Right atrium auricular region (tissue), 2 donors: ENCODE data around the gene GNB2. TPM values are rescaled to one million over a fixed set of nuclear protein-coding genes. Genes with fewer than 3 reads are reported as not detected.

Experiments
- DNase-seq: peaks from one replicate; pipeline ENCODE4 v3.0.0-alpha.2; 2019; ENCODE audit warnings: low spot score
- H3K27ac ChIP-seq, 2 donors: fragments of 200-600 bp; sonication (generic); 1 replicate in 1 of 2; 2 replicates in 1 of 2; pipeline ENCODE4 v1.5.1; 2016 to 2019
- H3K27me3 ChIP-seq, 2 donors: fragments of 200-600 bp; sonication (generic); one replicate each; pipeline versions ENCODE4 v1.5.1 to v1.6.0; 2017 to 2019
- H3K36me3 ChIP-seq: fragments of 200-600 bp; sonication (generic); one replicate; pipeline ENCODE4 v1.5.1; 2016
- H3K4me1 ChIP-seq, 2 donors: fragments of 200-600 bp; sonication (generic); one replicate each; pipeline versions ENCODE4 v1.5.1 to v1.6.0; 2017 to 2019
- H3K4me3 ChIP-seq, 2 donors: fragments of 200-600 bp; sonication (generic); 1 replicate in 1 of 2; 2 replicates in 1 of 2; pipeline ENCODE4 v1.5.1; 2017 to 2019; ENCODE audit warnings: mild to moderate bottlenecking in 1 of 2, moderate library complexity in 1 of 2
- H3K9me3 ChIP-seq, 2 donors: fragments of 200-600 bp; sonication (generic); one replicate each; pipeline ENCODE4 v1.5.1; 2019
- CTCF ChIP-seq, 2 donors: fragments of 200-600 bp; sonication (generic); IDR thresholded peaks; one replicate each; pipeline ENCODE4 v1.5.1; 2019; ENCODE audit warnings: antibody characterized with exemption in 2 of 2
- total RNA-seq, 2 donors: library from RNA; depleted of rRNA; stranded (reverse); fragments of >200 nt; gene quantifications; one replicate each; pipeline ENCODE4 v1.1.0, GENCODE V29; 2016

The GNB2 gene
- total RNA-seq, 2 donors from 2014 or later, result 96.2 to 169 TPM

GRCh38 chr7:100670074-100670473, 3.5 kb upstream of the GNB2 start:
- H3K27me3 ChIP-seq, result no peaks in the 10 kb centered on the region
- H3K4me3 ChIP-seq, result no peak overlapping the region
- H3K9me3 ChIP-seq, result no peaks in the 10 kb centered on the region
- H3K36me3 ChIP-seq, result no peaks in the 10 kb centered on the region
- no peak for TF ChIP-seq CTCF (IDR thresholded peaks at IDR 0.05)
- H3K27ac ChIP-seq, result no peak overlapping the region
- H3K4me1 ChIP-seq, result peaks cover 0 to 4% of the 10 kb centered on the region in 2 donors
- no peak for DNase-seq

GRCh38 chr7:100671353-100672327, 1.9 kb upstream of the GNB2 start:
- Histone ChIP-seq H3K36me3 (peaks cover 5% of the 10 kb centered on the region), H3K4me1 (peaks cover 0 to 12% of the 10 kb centered on the region in 2 donors), H3K27me3 (no peaks in the 10 kb centered on the region), H3K4me3 (no peak overlapping the region), H3K9me3 (no peaks in the 10 kb centered on the region), H3K27ac (no peak overlapping the region)
- TF ChIP-seq CTCF (IDR thresholded peaks at IDR 0.05), result no peak
- DNase-seq, result no peak

- DNase-seq, result no peak
- H3K27ac ChIP-seq, result peak overlapping the region; percentile 99
- peaks cover 28% of the 10 kb centered on the region for H3K36me3 ChIP-seq
- H3K4me3 ChIP-seq, result peak overlapping the region; percentile 97 to 99
- H3K27me3 ChIP-seq, result no peaks in the 10 kb centered on the region
- H3K9me3 ChIP-seq, result no peaks in the 10 kb centered on the region
- TF ChIP-seq CTCF (IDR thresholded peaks at IDR 0.05), result peak in 1 of 2 donors; percentile 9
- peaks cover 0 to 33% of the 10 kb centered on the region in 2 donors for H3K4me1 ChIP-seq
Observed at GRCh38 chr7:100673942-100674410, 436 bp downstream of the GNB2 start.

- Histone ChIP-seq H3K4me3 (peak overlapping the region; percentile 97 to 99), H3K4me1 (peaks cover 0 to 38% of the 10 kb centered on the region in 2 donors), H3K27ac (peak overlapping the region; percentile 99), H3K9me3 (no peaks in the 10 kb centered on the region), H3K36me3 (peaks cover 34% of the 10 kb centered on the region), H3K27me3 (no peaks in the 10 kb centered on the region)
- no peak for TF ChIP-seq CTCF (IDR thresholded peaks at IDR 0.05)
- DNase-seq, result no peak
Observed at GRCh38 chr7:100674411-100675104, 1.0 kb downstream of the GNB2 start.

- Histone ChIP-seq H3K27ac (peak overlapping the region; percentile 99), H3K36me3 (peaks cover 38% of the 10 kb centered on the region), H3K9me3 (no peaks in the 10 kb centered on the region), H3K4me3 (peak overlapping the region; percentile 97 to 99), H3K27me3 (no peaks in the 10 kb centered on the region), H3K4me1 (peaks cover 0 to 42% of the 10 kb centered on the region in 2 donors)
- DNase-seq, result no peak
- no peak for TF ChIP-seq CTCF (IDR thresholded peaks at IDR 0.05)
Observed at GRCh38 chr7:100675105-100675451, 1.5 kb downstream of the GNB2 start.
